Heart right ventricle (tissue), 16 donors: ENCODE results near the gene ITIH5. TPM values are rescaled to one million over a fixed set of nuclear protein-coding genes. Genes with fewer than 3 reads are reported as not detected.

Experiments
- ATAC-seq, 8 donors: fragments of 200-7000 bp; cut with Tn5 transposase; one replicate each; pipeline ENCODE4 v1.9.1; 2020; ENCODE audit warnings: mild to moderate bottlenecking in 8 of 8, moderate library complexity in 8 of 8, moderate number of reproducible peaks in 1 of 8
- DNase-seq, 2 donors: peaks; one replicate each; pipeline ENCODE4 v3.0.0-alpha.2; 2020
- H3K27ac ChIP-seq, 10 donors: fragments of 200-600 bp; sonication (generic) in 2 of 10; one replicate each; pipeline versions ENCODE4 v1.5.0 to v1.8.0; 2020 to 2022; ENCODE audit warnings: mild to moderate bottlenecking in 3 of 10
- H3K27me3 ChIP-seq, 7 donors: fragments of 200-600 bp; one replicate each; pipeline ENCODE4 v1.8.0; 2021 to 2022; ENCODE audit warnings: mild to moderate bottlenecking in 2 of 7
- H3K36me3 ChIP-seq, 9 donors: fragments of 200-600 bp; sonication (generic) in 1 of 9; one replicate each; pipeline versions ENCODE4 v1.5.0 to v1.8.0; 2020 to 2022; ENCODE audit warnings: mild to moderate bottlenecking in 2 of 9
- H3K4me1 ChIP-seq, 9 donors: fragments of 200-600 bp; sonication (generic) in 1 of 9; one replicate each; pipeline versions ENCODE4 v1.5.0 to v1.8.0; 2020 to 2022; ENCODE audit warnings: mild to moderate bottlenecking in 4 of 9
- H3K4me3 ChIP-seq, 10 donors: fragments of 200-600 bp; sonication (generic) in 2 of 10; one replicate each; pipeline versions ENCODE4 v1.5.0 to v1.8.0; 2020 to 2022; ENCODE audit warnings: mild to moderate bottlenecking in 7 of 10, moderate library complexity in 2 of 10
- H3K9me3 ChIP-seq, 11 donors: fragments of 200-600 bp in 10 of 11; sonication (generic) in 2 of 11; one replicate each; pipeline versions ENCODE4 v1.5.0 to v1.8.0; 2013 to 2022; ENCODE audit warnings: mild to moderate bottlenecking in 2 of 11, control low read depth in 1 of 11, moderate library complexity in 1 of 11
- WGBS, 2 donors: extraction: QIAGEN DNeasy Blood & Tissue Kit; methylation state at CpG; one replicate each; pipeline ENCODE4 v1.1.7; 2013; ENCODE audit warnings: inconsistent platforms in 1 of 2; 5-methylcytosine and 5-hydroxymethylcytosine counted together
- intact Hi-C, 10 donors: fragments of 100-400 bp; cut with DNase I; formaldehyde crosslinking; loops; one replicate each; pipeline versions ENCODE4 v1.11.1 to v1.14.2; 2022
- polyA plus RNA-seq, 2 donors: library from polyadenylated mRNA; stranded (reverse); fragments of 200-250 nt; gene quantifications; one replicate each; pipeline ENCODE4 v1.2.3, GENCODE V29; 2013
- total RNA-seq, 10 donors: library from RNA; stranded (reverse); fragmentation: NEBNext Ultra II Directional in 3 of 10; extraction: Animal tissue kit (Norgen Biotek cat#: 25700) in 3 of 10; gene quantifications; one replicate each; pipeline versions ENCODE4 v1.2.1 to v1.2.4, GENCODE V29; 2021 to 2023
- TF ChIP-seq, protein P1 (sequence below), 9 donors: fragments of 200-600 bp; sonication (generic) in 2 of 9; IDR thresholded peaks; one replicate each; pipeline versions ENCODE4 v1.5.0 to v1.8.0; 2021 to 2022; ENCODE audit warnings: antibody characterized with exemption in 9 of 9, mild to moderate bottlenecking in 5 of 9, moderate library complexity in 1 of 9
- donor health status: Arrhythmogenic right ventricular cardiomyopathy.
- donor health status: ischemic (EF 13 %, LVEDD 7.1; RV severe dilation, severe dysfunction).
- donor health status: healthy with polysubstance abuse.
- donor health status: DM: no; HTN: yes; CAD: no.
- donor health status: DM: no; HTN: no; CAD: no.
- donor health status: ischemic (EF 25% LVEDD 6.9; RV normal size, moderate dysfunction).
- donor health status: ischemic (EF 25% LVEDD 5.7; RV mildly dilated, moderate dysfunction).
- donor health status: healthy.
- donor health status: DM: yes; HTN: yes; CAD: no.
- donor health status: Ischemic cardiomyopathy.
- donor health status: ischemic (EF 35%, LVEDD 5.7; RV mildly dilated, moderate dysfunction).
- donor health status: nonischemic (EF 11% LVEDD 7.7; RV severe dilation, severe dysfunction).
- donor health status: DM: yes; HTN: yes; CAD: no.
- donor health status: PGD.
- donor health status: ischemic (EF 29% LVEDD 5.4; RV normal size, mild dysfunction).
- donor health status: nonischemic (EF 23%, LVEDD 6.1; RV moderate dilation, normal function).

Gene ITIH5
- total and polyA plus RNA-seq, 12 donors = 2.8 to 21.3 (median 12.2) TPM

DNA sequence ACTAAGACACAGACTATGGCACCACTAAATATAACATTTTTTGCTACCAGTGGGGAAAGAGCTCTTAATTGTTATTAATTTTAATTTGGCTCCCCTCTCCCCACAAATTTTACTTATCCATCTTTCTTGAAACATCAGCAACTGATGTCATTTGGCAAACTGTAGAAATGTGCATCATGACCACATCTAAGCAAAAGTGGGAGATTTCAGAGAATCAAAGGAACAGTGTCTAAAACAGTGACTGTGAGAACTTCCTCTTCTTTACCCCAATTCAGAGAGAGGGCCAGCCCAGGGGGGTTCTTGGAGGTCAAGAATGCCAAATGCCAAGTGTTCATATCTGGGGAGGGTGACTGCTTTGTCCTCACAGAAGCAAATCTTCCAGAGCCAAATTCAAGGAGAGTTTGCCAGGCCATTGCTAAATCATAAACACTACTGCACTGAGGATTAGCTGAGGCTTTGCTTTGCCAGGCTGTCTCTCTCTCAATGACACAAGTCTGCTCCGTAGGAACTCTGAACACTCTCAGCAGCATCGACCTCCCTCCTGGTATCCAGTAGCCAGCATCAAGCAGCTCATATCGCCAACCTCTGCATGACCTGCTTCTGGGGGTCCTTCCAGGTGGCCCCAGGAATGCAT is 65.6 kb downstream of the ITIH5 start:
- DNase-seq = no peak
- Histone ChIP-seq H3K27me3 (no peaks in the 10 kb centered on the region), H3K27ac (no peak overlapping the region), H3K4me3 (no peak overlapping the region), H3K36me3 (peaks cover 0 to 8% (median 0%) of the 10 kb centered on the region in 9 donors), H3K4me1 (peaks cover 0 to 5% (median 0%) of the 10 kb centered on the region in 9 donors), H3K9me3 (no peaks in the 10 kb centered on the region)
- intact Hi-C loops = loop anchor here in 1 of 10 donors (10.0 kb wide), 1 partner anchor 66 kb away; no protein-coding TSS in a partner anchor
- peak in 1 of 8 donors; percentile 67 for ATAC-seq
- TF ChIP-seq, protein P1, sequence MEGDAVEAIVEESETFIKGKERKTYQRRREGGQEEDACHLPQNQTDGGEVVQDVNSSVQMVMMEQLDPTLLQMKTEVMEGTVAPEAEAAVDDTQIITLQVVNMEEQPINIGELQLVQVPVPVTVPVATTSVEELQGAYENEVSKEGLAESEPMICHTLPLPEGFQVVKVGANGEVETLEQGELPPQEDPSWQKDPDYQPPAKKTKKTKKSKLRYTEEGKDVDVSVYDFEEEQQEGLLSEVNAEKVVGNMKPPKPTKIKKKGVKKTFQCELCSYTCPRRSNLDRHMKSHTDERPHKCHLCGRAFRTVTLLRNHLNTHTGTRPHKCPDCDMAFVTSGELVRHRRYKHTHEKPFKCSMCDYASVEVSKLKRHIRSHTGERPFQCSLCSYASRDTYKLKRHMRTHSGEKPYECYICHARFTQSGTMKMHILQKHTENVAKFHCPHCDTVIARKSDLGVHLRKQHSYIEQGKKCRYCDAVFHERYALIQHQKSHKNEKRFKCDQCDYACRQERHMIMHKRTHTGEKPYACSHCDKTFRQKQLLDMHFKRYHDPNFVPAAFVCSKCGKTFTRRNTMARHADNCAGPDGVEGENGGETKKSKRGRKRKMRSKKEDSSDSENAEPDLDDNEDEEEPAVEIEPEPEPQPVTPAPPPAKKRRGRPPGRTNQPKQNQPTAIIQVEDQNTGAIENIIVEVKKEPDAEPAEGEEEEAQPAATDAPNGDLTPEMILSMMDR (IDR thresholded peaks at IDR 0.05) = no peak
- 58 to 80% methylated on average over 3 of the region's 3 CpGs for WGBS, 2 donors

DNA sequence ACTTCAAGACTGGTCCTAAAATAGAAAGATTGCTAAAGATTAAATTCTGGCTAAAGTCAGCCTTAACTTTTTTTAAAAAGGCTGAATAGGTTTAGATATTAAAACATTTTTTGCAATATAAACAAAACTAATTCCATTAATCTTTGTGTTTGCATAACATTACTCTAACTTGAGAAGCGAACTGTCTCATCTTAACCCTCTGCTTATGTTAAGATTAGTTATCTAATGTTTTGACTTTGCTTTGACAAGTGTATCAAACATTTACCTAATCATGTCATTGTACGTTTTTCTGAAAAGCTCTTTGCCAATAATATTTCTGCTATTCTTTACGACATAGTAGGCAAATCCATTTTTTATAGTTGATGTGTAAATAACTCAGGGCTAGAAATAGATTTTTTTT is 68.0 kb downstream of the ITIH5 start:
- H3K4me3 ChIP-seq = no peak overlapping the region
- ATAC-seq = no peak
- peaks cover 0 to 8% (median 0%) of the 10 kb centered on the region in 9 donors for H3K4me1 ChIP-seq
- 65 to 73% methylated on average over 3 of the region's 3 CpGs for WGBS, 2 donors
- TF ChIP-seq, protein P1 (IDR thresholded peaks at IDR 0.05) = no peak
- H3K9me3 ChIP-seq = no peaks in the 10 kb centered on the region
- H3K27ac ChIP-seq = no peak overlapping the region
- H3K36me3 ChIP-seq = peaks cover 0 to 8% (median 0%) of the 10 kb centered on the region in 9 donors
- DNase-seq = no peak
- H3K27me3 ChIP-seq = no peaks in the 10 kb centered on the region
- intact Hi-C loops = no loop called here

DNA sequence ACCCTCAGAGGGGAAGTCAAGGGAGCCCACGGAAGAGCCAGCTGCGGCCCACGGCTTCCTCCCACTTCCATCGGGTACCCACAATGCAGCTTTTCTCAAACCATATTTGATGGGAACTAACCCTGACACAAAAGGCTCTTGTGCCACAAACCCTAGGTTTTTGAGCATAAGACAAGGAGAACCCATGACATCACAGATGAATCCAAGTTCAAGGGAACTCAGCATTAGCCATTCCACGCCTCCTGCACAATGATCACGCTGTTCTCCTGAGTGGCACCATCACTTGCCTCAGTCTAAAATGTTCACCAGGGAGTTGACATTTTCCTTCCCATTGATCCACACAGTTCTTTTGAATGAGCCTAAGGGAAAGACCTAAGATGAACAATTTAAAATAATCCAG is 70.4 kb downstream of the ITIH5 start:
- Histone ChIP-seq H3K27ac (no peak overlapping the region), H3K27me3 (no peaks in the 10 kb centered on the region), H3K4me3 (no peak overlapping the region), H3K9me3 (no peaks in the 10 kb centered on the region), H3K36me3 (peaks cover 0 to 8% (median 0%) of the 10 kb centered on the region in 9 donors), H3K4me1 (peaks cover 0 to 9% (median 5%) of the 10 kb centered on the region in 9 donors)
- intact Hi-C loops = no loop called here
- WGBS, 2 donors = 89 to 92% methylated on average over 6 of the region's 6 CpGs
- no peak for ATAC-seq
- TF ChIP-seq, protein P1 (IDR thresholded peaks at IDR 0.05) = no peak
- DNase-seq = no peak

DNA sequence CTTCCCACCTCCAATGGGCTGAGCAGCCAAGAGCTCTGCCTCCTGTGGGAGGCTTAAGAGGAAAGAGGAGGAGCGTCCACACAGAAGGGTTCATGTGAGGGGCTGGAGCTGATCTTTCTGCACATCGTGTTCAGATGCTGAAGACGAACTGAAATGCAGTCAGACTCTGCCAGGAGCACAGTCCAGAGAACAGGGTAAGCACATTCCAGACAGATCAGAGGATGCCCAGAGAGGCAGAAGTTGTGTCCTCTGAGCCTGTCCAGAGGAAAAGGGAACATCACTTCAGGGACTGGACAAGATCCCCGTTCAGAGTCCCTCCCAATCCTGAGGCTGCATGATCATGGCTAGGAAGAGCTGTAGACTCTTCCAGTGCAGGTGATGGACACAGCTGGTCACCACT is 72.9 kb downstream of the ITIH5 start:
- no peak overlapping the region for H3K4me3 ChIP-seq
- TF ChIP-seq, protein P1 (IDR thresholded peaks at IDR 0.05) = no peak
- peaks cover 0 to 1% (median 0%) of the 10 kb centered on the region in 9 donors for H3K36me3 ChIP-seq
- no peaks in the 10 kb centered on the region for H3K27me3 ChIP-seq
- intact Hi-C loops = loop anchor here in 1 of 10 donors (1.0 kb wide), 1 partner anchor 29 kb away; no protein-coding TSS in a partner anchor
- peak overlapping the region in 1 of 10 donors; percentile 23 for H3K27ac ChIP-seq
- H3K4me1 ChIP-seq = peaks cover 0 to 9% (median 5%) of the 10 kb centered on the region in 9 donors
- ATAC-seq (no peak), DNase-seq (no peak)
- WGBS, 2 donors = 59 to 68% methylated on average over 4 of the region's 4 CpGs
- H3K9me3 ChIP-seq = no peaks in the 10 kb centered on the region
